Activated naive CD4-positive, alpha-beta T cell treated with anti-CD3 and anti-CD28 coated beads, Interleukin-2, amount 50 U/mL, for 72 hours (primary cell): ENCODE measurements around the gene PLEKHG7. TPM values are rescaled to one million over a fixed set of nuclear protein-coding genes. Genes with fewer than 3 reads are reported as not detected.
A peak's percentile ranks its signal among the peaks of the same experiment; 100 is the strongest.
"Not testable (repeated sequence)": the region's sequence is repeated elsewhere in the genome, so short reads cannot be mapped to it uniquely, and the experiment has no call there.

Source experiments
- ATAC-seq, 2 donors: fragments of 150-1000 bp; cut with Tn5 transposase; 2 replicates each; pipeline ENCODE4 v1.10.0; 2021; ENCODE audit warnings: mild to moderate bottlenecking in 2 of 2, moderate library complexity in 2 of 2
- DNase-seq, 2 donors: peaks; one replicate each; pipeline ENCODE4 v3.0.0; 2021 to 2022; ENCODE audit warnings: low spot score in 2 of 2
- H3K27ac Mint-ChIP-seq, 2 donors: one replicate each; pipeline ENCODE4 v1.8.0; 2022; ENCODE audit warnings: mild to moderate bottlenecking in 2 of 2, mixed read lengths in 2 of 2
- H3K36me3 Mint-ChIP-seq, 2 donors: one replicate each; pipeline ENCODE4 v1.8.0; 2022; ENCODE audit warnings: mixed read lengths in 2 of 2
- H3K9me3 Mint-ChIP-seq, 2 donors: one replicate each; pipeline ENCODE4 v1.8.0; 2022; ENCODE audit warnings: mixed read lengths in 2 of 2
- total RNA-seq, 2 donors: library from RNA; stranded (reverse); gene quantifications; one replicate each; pipeline ENCODE4 v1.2.3, GENCODE V29; 2022

The PLEKHG7 gene
- total RNA-seq, 2 donors from 2014 or later, result not detected

DNA sequence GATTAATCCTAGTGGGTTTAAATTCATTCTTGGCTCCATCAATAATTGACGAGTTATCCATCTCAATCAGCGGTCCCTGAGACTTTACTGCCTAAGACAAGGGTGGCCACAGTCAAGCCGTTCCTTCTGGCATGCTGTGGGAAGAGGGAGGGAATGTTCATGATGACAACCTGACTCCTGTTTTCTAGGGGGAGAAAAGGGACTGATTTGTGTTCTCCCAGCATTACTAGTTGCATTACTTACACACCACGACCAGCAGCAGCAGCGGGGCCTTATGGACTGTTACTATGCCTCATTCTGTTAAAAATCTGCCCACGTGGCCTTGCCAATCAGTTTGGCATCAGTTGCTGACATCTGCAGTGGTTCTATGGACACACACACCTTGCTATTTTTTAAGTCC, 29.9 kb downstream of the PLEKHG7 start:
- H3K36me3 Mint-ChIP-seq, result no peaks in the 10 kb centered on the region
- H3K27ac Mint-ChIP-seq, result no peak overlapping the region
- ATAC-seq (no peak), DNase-seq (no peak)
- no peaks in the 10 kb centered on the region for H3K9me3 Mint-ChIP-seq

DNA sequence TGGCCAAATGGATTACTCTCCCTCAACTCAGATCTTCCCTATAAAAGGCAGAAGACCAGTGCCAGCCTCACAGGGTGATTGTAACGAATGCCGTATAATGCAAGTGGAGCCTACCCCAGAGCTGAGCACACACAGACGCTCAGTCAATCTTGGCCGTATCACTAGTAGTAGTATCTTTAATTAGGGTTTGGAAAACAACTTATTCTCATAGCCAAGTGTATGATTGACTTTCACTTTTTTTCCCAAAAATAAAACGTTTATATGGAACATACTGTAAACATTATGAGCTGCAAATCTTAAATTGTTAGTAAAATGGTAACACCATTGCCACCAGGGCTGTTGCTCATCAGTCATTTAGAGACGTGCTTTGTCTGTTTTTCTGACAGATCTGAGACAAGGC, 30.4 kb downstream of the PLEKHG7 start:
- H3K36me3 Mint-ChIP-seq, result no peaks in the 10 kb centered on the region
- DNase-seq (no peak), ATAC-seq (no peak)
- H3K27ac Mint-ChIP-seq, result no peak overlapping the region
- H3K9me3 Mint-ChIP-seq, result no peaks in the 10 kb centered on the region

DNA sequence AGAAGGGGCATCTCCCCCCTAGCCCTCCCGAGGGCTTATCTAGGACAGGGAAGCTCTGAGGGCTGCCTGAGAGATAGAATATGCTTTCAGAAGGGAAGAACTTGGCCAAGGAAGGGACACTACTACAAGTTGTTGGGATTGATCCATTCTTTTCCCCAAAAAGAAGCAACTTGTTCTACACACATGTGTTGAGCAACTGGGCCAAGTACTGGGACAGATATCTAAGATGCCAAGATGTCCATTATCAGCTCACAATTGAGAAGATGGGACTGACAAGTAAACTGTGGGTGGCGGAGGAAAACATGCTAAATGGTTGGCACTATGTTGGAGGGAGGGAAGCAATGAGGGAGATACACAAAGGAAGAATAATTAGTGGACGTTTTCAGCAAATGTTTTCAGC, 30.9 kb downstream of the PLEKHG7 start:
- DNase-seq, result no peak
- Mint-ChIP-seq H3K36me3 (no peaks in the 10 kb centered on the region), H3K27ac (no peak overlapping the region), H3K9me3 (no peaks in the 10 kb centered on the region)
- no peak for ATAC-seq

DNA sequence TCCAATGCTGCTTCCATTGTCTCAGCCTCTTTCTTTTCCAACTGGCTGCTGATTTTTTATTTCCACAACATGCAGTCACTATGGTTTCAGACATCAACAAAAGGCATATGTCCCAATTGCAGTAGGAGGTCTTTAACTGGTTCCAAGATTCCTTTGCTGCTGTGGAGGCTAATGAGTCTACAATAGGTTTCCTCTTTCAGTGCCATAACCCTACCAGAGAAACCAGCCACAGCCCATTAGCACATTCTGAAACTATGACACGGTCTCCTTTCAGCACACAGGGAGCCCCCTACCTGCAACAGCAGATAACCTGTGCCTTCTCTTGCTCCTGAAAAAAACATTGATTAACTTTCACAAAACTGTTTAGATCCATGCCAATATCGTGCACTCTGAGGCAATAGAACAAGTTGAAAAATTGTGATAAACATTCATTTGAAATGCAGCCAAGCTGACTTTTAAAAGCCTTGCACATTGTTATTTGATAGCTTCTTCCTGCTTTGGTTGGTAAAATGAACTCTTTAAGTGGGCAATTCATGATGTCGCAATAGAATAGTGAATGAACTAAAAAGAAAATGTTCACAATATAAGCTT, 32.4 kb downstream of the PLEKHG7 start:
- Mint-ChIP-seq H3K36me3 (no peaks in the 10 kb centered on the region), H3K27ac (no peak overlapping the region), H3K9me3 (no peaks in the 10 kb centered on the region)
- ATAC-seq (no peak), DNase-seq (no peak)

DNA sequence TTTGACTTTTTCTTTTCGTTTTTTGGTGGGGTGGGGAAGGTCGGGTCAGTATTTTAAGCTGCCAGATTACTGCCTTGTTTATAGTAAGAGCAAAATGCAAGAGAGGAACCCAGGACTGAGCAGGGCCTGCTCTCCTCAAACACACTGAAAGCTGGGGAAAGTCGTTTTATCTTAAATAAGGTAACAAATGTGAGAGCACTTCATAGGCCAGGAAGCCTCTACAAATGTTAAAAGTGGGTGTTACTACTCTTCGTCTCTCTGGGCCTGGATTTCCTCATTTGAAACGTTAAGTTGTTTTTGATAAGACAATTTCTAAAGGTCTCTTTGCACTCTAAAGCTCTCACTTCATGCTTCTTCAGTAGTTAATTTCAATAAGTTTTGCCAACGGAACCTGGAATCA, 33.8 kb downstream of the PLEKHG7 start:
- DNase-seq (no peak), ATAC-seq (no peak)
- H3K9me3 Mint-ChIP-seq, result no peaks in the 10 kb centered on the region
- no peaks in the 10 kb centered on the region for H3K36me3 Mint-ChIP-seq
- H3K27ac Mint-ChIP-seq, result peak overlapping the region; percentile 35 to 91

DNA sequence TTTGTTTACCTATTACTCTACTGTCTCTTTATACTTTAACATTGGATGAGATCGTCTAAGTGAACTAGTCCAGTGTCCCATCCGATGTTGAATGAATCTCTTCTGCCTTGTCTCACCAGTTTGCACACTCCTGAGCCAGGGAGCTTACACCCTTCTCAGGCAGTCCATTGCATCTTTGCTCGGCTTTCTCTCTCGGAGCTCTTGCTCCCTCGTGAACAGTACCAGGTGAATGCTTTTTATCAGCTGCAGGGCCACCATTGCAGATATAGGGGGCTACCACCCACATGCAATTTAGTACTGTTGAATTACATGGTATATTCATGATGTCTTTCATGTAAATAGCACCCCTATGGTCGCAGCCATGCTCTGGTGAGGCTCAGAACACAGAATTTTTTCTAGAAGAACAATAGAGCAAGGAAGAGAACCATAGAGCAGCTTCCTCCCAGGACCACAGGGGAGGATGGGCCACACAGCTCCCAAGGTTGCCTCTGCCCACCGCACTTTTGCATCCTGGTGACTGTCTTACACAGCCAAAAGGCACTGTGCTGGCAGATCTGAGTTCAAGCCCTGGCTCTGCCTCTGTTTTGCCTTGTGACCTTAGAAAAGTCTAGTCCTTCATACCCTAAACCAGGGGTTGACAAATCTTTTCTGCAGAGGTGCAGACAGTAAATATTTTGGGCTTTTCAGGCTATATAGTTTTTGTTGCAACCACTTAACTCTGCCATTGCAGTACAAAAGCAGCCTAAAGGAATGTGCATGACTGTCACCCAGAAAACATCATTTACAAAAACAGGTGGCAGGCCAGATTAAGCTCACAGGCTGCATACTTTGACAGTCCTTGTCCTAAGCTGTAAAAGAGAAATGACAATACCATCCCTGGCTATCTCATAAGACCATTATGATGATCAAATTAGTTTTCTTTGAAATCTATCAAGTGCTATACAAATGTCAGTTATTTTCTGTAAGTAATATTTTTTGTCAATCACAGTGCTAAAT, 35.4 kb downstream of the PLEKHG7 start:
- Mint-ChIP-seq H3K27ac (no peak overlapping the region), H3K36me3 (no peaks in the 10 kb centered on the region), H3K9me3 (peaks cover 0 to 2% of the 10 kb centered on the region in 2 donors)
- DNase-seq, result no peak
- ATAC-seq, result no peak

DNA sequence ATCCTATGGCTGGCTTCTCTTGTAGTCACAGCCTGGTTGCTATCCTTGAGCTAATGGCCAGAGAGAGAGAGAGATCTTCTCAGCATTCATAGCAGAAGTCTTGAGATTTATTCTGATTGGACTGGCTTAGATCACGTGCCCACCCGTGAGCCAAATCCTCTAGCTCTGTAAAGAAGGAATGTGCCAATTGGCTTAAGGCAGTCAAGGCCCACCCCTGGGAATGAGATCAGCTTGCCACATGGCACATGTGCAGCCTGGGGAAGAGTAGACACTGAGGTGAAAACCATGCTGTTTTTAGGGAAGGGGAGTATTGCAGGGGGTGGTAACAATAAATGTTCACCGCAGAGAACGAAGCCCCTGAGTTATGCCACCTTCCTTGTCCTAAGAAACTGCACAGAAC, 36.3 kb downstream of the PLEKHG7 start:
- DNase-seq, result no peak
- ATAC-seq, result no peak
- peaks cover 0 to 3% of the 10 kb centered on the region in 2 donors for H3K9me3 Mint-ChIP-seq
- no peak overlapping the region for H3K27ac Mint-ChIP-seq
- H3K36me3 Mint-ChIP-seq, result no peaks in the 10 kb centered on the region

DNA sequence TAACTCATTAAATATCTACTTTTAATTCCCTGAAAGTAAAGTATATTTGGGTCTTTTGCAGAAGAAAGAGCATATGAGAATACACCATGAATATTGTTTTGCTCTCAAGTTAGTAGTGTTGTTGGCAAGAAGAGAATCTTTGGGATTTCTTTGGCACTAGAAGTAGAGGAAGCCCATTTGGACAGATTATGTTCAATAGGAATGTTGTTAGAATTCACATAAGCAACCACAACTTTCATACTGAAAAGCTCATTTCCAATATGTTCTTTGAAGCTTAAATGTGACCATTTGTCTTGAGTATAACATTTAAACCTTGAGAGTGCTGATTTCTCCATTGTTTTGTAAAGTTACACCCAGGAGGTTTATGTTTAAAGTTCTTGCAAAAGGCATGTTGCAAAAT, 37.6 kb downstream of the PLEKHG7 start:
- H3K27ac Mint-ChIP-seq, result no peak overlapping the region
- H3K36me3 Mint-ChIP-seq, result no peaks in the 10 kb centered on the region
- no peak for ATAC-seq
- H3K9me3 Mint-ChIP-seq, result peaks cover 0 to 3% of the 10 kb centered on the region in 2 donors
- no peak for DNase-seq

DNA sequence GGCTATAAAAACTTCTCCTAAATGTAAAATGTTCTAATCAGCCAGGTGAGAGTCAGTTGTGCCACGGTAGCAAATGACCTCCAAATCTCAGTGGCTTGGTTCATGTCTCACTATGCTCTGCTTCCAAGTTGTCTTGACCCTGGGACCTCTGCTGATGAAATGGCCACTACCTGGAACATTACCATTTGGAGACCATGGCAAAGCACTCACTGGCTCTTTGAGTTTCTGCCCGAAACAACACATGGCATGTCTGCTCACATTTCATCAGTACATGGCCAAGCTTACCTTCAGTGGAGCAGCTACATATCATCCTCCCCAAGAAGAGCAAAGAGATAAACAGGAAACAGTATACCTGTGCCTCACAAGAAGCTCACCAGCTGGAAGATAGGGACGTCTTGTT, 40.2 kb downstream of the PLEKHG7 start:
- H3K36me3 Mint-ChIP-seq, result no peaks in the 10 kb centered on the region
- H3K27ac Mint-ChIP-seq, result no peak overlapping the region
- DNase-seq (no peak), ATAC-seq (no peak)
- peaks cover 0 to 3% of the 10 kb centered on the region in 2 donors for H3K9me3 Mint-ChIP-seq

DNA sequence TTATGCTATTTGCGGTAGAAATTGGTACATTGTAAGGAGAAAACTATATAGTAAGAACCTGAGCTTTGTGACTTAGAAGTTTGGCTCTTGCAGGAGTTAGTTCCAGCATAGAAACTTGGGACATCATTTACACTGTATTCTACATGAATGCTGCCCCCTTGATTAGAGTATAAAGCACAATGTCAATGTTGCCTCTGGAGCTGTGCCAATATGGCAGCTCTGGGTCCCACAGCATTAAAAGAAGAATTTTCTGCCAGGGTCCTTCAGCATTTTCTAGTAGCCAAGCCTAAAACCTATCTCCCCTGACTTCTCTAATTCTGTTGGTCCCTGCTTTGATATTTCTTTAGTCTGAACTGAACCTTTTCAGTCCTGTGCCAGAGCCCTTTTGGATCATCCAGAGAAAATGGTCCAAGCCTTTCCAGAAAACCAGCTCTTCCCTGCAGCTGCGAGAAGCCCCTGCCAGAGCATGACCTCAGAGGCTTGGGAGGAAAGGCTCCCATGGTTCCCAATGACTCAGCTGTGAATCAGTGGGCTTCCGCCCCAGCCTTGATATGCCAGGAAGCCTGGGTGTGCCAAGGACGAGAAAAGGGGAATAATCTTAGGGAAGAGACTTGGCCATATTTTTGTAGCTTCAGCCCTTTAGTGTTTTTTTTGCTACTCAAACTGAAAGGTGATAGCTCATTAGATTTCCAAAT, 43.2 kb downstream of the PLEKHG7 start:
- no peak for DNase-seq
- Mint-ChIP-seq H3K9me3 (peaks cover 0 to 3% of the 10 kb centered on the region in 2 donors), H3K27ac (no peak overlapping the region), H3K36me3 (no peaks in the 10 kb centered on the region)
- ATAC-seq, result no peak

DNA sequence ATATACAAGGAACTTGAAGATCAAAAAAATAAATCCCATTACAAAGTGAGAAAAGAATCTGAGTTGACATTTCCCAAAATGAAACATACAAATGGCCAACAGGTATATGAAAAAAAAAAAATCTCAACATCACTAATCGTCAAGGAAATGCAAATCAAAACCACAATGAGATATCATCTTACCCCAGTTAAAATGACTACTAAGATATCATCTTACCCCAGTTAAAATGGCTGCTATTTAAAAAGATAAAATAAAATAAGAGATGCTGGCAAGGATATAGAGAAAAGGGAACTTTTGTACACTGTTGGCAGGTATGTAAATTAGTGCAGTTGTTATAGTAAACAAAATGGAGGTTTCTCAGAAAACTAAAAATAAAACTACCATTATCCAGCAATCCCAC, 44.4 kb downstream of the PLEKHG7 start:
- peaks cover 0 to 3% of the 10 kb centered on the region in 2 donors for H3K9me3 Mint-ChIP-seq
- no peak overlapping the region for H3K27ac Mint-ChIP-seq
- DNase-seq, result no peak
- H3K36me3 Mint-ChIP-seq, result no peaks in the 10 kb centered on the region
- ATAC-seq, result no peak

DNA sequence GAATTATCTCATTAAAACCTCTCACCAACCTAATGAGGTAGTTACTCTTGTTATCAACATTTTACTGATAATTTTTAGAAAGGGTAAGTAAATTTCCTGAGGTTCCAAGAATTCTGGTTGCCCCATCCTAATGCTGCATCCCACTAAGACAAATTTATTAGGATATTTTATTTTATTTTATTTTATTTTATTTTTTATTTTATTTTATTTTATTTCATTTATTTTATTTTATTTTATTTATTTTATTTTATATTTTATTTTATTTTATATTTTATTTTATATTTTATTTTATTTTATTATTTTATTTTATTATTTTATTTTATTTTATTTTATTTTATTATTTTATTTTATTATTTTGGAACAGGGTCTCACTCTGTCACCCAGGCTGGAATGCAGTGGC, 46.9 kb downstream of the PLEKHG7 start:
- not testable (repeated sequence) for H3K27ac Mint-ChIP-seq, DNase-seq, H3K9me3 Mint-ChIP-seq, H3K36me3 Mint-ChIP-seq, ATAC-seq

DNA sequence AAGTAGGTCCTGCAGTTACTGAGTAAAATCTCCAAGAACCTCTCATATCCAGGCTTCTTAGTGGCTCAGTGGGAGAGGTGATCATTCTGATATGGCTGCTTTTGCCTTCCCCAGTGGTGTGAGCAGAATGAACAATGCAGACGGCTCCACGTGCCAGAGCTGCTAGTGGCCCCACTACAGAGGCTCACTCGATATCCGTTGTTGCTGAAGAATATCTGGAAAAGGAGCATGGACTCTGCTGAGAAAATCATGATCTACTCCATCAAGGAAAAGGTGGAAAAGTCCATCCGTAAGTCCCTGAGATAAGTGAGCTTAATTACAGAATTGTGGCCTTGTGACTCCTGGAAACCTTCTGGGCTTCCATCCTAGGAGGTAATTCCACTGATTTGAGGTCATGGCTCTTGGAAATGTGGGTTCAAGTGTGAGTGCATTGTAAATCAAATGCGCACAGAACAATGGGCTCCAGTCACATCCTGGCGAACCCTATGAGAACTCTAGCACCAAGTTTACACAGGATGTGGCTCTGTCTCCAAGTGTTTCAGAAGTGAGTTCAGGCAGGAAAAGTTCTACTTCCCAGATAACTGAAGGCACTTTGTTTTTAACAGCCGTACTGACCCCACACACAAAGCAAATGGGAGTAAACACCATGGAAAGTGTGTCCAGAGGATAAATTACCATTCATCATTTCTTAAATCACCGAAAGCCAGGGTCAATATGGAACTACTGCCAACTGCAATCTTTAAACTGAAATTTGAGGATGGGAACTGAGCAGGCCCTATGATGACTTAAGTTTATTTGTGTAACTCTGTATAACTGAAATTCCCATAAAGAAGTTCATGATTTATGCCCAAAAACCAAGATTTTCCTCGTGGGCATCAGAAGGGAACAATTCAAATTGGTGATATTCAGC, 51.4 kb downstream of the PLEKHG7 start:
- H3K27ac Mint-ChIP-seq, result no peak overlapping the region
- ATAC-seq (no peak), DNase-seq (no peak)
- peaks cover 0 to 6% of the 10 kb centered on the region in 2 donors for H3K9me3 Mint-ChIP-seq
- H3K36me3 Mint-ChIP-seq, result no peaks in the 10 kb centered on the region

DNA sequence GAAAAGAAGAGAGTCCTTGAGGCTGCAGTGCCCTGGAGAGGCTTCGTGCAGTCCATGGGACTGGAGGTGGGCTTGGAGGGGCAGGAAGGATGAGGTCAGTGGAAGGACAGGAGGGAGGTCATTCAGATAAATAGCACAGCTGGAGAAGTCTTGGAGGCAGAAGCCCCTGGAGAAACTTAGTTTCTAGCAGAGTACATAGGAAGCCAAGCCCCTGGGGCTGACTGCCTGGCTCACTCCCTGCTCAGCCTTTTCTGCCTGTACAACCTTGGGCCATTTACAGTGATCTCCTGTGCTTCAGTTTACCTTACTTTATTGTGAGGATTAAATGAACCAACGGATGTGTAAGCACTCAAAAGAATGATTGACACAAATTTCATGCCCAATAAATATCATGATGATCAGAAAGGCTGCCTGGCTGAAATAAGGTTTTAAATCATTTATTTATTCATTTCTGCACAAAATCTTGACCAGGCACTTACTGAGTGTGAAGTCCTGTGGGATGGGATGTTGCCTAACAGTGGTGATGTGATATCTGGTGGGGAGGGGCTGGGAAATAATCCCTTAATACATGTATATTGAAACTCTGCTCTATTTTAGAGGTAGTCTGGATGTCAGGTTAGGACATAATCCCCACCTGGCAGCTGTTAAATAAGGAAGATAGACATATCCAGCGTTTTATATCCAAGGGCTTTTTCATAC, 54.3 kb downstream of the PLEKHG7 start:
- ATAC-seq, result no peak
- no peak for DNase-seq
- no peaks in the 10 kb centered on the region for H3K36me3 Mint-ChIP-seq
- no peak overlapping the region for H3K27ac Mint-ChIP-seq
- peaks cover 0 to 6% of the 10 kb centered on the region in 2 donors for H3K9me3 Mint-ChIP-seq

DNA sequence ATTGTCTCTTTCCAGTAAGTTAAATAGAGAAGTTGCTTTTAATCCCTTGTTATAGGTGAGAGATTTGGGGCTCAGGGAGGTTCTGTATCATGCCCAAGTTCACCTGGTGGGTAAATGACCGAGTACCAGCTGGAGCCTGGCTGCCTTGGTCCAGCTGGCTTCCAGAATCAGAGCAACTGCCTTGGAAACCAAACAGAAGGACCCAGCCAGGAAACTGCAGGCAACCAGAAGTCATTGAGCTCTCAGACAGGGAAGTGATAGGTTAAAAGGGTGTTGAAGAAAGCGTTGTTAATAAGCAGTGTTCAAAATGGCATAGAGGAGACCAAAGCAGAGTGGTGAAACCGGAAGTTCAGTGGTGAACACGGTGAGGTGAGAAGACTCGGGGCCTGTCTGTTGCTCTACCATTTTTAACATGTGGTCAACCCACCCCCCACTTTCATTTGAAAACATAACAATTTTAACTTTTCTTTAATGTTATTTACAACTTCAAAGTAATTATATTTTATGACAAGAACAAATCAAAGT, 54.9 kb downstream of the PLEKHG7 start:
- Mint-ChIP-seq H3K9me3 (peaks cover 0 to 6% of the 10 kb centered on the region in 2 donors), H3K36me3 (no peaks in the 10 kb centered on the region), H3K27ac (peak overlapping the region in 1 of 2 donors; percentile 79)
- DNase-seq (no peak), ATAC-seq (no peak)
